ENCODE results near the gene LAMC2. TPM values are rescaled to one million over a fixed set of nuclear protein-coding genes. Genes with fewer than 3 reads are reported as not detected.
A peak's percentile ranks its signal among the peaks of the same experiment; 100 is the strongest.
"Not testable (repeated sequence)": the region's sequence is repeated elsewhere in the genome, so short reads cannot be mapped to it uniquely, and the experiment has no call there.

LAMC2 gene
- total RNA-seq, 1 donor = 3.3 TPM

DNA sequence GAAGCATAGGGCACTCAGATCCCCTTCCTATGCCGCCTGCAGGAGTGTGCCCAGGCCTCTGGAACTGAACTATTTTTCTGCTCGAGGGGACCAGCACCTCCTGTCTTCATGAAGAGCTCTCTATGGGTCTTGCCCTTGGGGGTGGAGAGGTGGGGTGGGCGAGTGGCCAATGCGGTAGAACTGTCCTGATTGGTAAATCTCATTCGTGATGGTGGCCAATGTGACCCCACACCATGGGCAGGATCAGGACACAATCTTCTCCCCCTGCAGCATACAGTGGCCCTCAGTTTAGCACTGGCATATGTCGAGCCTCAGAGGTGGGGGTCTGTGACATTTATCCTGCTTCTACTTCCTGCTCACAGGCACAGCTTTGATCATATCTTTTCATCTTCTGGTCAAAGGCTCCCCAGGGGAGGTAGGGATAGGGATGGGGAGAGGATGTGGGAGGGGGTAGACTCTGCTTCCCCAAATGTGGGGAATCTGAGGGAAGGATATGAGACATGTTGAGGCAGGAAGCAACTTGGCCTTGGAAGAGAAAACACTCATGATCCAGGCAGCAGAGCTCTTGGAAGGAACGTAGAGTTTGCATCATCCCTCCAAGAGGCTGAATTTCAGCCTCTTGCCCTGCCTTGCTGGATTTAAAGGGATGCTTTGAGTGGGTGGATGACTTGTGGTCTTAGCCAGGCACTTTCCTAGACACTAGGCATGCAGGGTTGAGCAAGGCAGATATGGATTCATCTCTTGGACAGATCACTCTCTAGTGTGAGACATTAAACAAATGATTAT is 81.8 kb downstream of the LAMC2 start:
- TF ChIP-seq, protein P1, sequence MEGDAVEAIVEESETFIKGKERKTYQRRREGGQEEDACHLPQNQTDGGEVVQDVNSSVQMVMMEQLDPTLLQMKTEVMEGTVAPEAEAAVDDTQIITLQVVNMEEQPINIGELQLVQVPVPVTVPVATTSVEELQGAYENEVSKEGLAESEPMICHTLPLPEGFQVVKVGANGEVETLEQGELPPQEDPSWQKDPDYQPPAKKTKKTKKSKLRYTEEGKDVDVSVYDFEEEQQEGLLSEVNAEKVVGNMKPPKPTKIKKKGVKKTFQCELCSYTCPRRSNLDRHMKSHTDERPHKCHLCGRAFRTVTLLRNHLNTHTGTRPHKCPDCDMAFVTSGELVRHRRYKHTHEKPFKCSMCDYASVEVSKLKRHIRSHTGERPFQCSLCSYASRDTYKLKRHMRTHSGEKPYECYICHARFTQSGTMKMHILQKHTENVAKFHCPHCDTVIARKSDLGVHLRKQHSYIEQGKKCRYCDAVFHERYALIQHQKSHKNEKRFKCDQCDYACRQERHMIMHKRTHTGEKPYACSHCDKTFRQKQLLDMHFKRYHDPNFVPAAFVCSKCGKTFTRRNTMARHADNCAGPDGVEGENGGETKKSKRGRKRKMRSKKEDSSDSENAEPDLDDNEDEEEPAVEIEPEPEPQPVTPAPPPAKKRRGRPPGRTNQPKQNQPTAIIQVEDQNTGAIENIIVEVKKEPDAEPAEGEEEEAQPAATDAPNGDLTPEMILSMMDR (IDR thresholded peaks at IDR 0.05; ENCODE audit: extremely low read depth, low read depth, low read length) = no peak
- H3K27me3 ChIP-seq (ENCODE audit: insufficient read depth, low read length) = no peaks in the 10 kb centered on the region
- H4K20me1 ChIP-seq (ENCODE audit: insufficient read depth, low read length) = no peaks in the 10 kb centered on the region
- peak overlapping the region; percentile 32 for H3K4me2 ChIP-seq (ENCODE audit: insufficient read depth, low read length)
- DNase-seq (ENCODE audit: insufficient read length, low spot score, missing footprints) = peak; percentile 93
- peak overlapping the region; percentile 95 for H3K27ac ChIP-seq (ENCODE audit: low read depth, low read length)
- H3K9me3 ChIP-seq (ENCODE audit: low read depth, low read length) = no peaks in the 10 kb centered on the region
- H3K79me2 ChIP-seq (ENCODE audit: insufficient read depth, low read length) = no peaks in the 10 kb centered on the region
- H3K36me3 ChIP-seq (ENCODE audit: insufficient read depth, low read length) = no peaks in the 10 kb centered on the region
- peaks cover 41% of the 10 kb centered on the region for H3K4me1 ChIP-seq (ENCODE audit: insufficient read depth, low read length)
- peak overlapping the region; percentile 54 for H2AFZ ChIP-seq (ENCODE audit: low read length)
- no peak overlapping the region for H3K4me3 ChIP-seq (ENCODE audit: insufficient read depth, low read length)

DNA sequence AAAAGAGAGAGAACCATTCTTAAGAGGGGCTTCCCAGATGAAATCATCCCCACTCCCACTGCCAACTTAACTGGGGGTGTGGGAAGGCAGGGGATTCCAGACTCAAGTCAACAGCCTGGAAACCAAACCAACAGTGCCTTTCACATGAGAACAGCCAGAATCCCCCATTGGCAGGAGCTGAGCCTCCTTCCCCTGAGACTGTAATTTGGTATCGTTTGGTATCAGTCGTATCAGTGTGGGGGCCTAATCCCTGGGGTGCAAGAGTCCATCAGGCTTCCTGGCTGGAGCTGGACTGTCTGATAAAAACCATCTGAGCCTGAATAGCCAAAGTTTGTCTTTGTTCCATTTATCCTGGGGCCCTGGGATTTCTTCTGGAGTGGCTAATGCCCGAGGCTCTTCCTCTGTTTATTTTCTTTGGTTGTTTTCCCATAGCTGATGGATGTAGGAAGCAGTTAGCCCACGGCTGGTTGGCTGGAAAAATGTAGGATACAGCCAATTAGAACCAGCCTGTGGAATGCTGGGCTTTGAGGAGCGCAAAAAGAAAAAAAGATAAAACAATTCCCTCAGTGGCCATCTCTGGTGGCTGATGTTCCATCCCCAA is 84.6 kb downstream of the LAMC2 start:
- no peaks in the 10 kb centered on the region for H3K9me3 ChIP-seq (ENCODE audit: low read depth, low read length)
- DNase-seq (ENCODE audit: insufficient read length, low spot score, missing footprints) = peak; percentile 91
- peaks cover 2% of the 10 kb centered on the region for H3K79me2 ChIP-seq (ENCODE audit: insufficient read depth, low read length)
- peaks cover 48% of the 10 kb centered on the region for H3K4me1 ChIP-seq (ENCODE audit: insufficient read depth, low read length)
- peak overlapping the region; percentile 95 for H3K27ac ChIP-seq (ENCODE audit: low read depth, low read length)
- TF ChIP-seq, protein P1 (IDR thresholded peaks at IDR 0.05; ENCODE audit: extremely low read depth, low read depth, low read length) = no peak
- H3K4me3 ChIP-seq (ENCODE audit: insufficient read depth, low read length) = peak overlapping the region; percentile 9
- no peaks in the 10 kb centered on the region for H4K20me1 ChIP-seq (ENCODE audit: insufficient read depth, low read length)
- H3K27me3 ChIP-seq (ENCODE audit: insufficient read depth, low read length) = no peaks in the 10 kb centered on the region
- peak overlapping the region; percentile 63 for H3K4me2 ChIP-seq (ENCODE audit: insufficient read depth, low read length)
- no peaks in the 10 kb centered on the region for H3K36me3 ChIP-seq (ENCODE audit: insufficient read depth, low read length)
- H2AFZ ChIP-seq (ENCODE audit: low read length) = no peak overlapping the region

DNA sequence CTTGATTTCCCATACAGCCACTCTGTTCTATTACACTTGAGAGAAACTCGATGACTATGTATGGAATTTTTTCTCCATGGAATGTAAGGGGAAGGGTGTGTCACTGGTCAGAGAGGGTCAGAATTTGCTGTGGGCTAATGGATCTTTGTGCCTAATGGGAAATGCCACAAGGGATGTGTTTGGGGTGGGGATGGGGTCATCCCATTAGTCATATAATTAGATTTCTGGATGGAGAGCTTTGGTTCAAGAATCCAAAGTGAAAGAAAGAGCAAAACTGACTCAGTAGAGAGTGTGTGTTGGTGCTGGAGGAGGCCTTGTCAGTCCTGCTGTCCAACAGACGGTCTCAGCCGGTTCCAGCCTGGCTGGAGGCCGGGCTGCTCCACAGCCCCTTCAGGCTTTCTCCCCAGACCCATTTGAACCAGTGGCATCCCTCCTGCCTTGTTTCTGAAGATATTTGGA is 86.4 kb downstream of the LAMC2 start:
- Histone ChIP-seq H3K27ac (ENCODE audit: low read depth, low read length) (peak overlapping the region; percentile 95), H3K36me3 (ENCODE audit: insufficient read depth, low read length) (no peaks in the 10 kb centered on the region), H3K4me2 (ENCODE audit: insufficient read depth, low read length) (peak overlapping the region; percentile 10), H3K9me3 (ENCODE audit: low read depth, low read length) (no peaks in the 10 kb centered on the region), H2AFZ (ENCODE audit: low read length) (no peak overlapping the region), H3K79me2 (ENCODE audit: insufficient read depth, low read length) (peaks cover 2% of the 10 kb centered on the region), H4K20me1 (ENCODE audit: insufficient read depth, low read length) (no peaks in the 10 kb centered on the region), H3K4me3 (ENCODE audit: insufficient read depth, low read length) (no peak overlapping the region), H3K4me1 (ENCODE audit: insufficient read depth, low read length) (peaks cover 46% of the 10 kb centered on the region), H3K27me3 (ENCODE audit: insufficient read depth, low read length) (no peaks in the 10 kb centered on the region)
- DNase-seq (ENCODE audit: insufficient read length, low spot score, missing footprints) = peak; percentile 89
- TF ChIP-seq, protein P1 (IDR thresholded peaks at IDR 0.05; ENCODE audit: extremely low read depth, low read depth, low read length) = no peak

DNA sequence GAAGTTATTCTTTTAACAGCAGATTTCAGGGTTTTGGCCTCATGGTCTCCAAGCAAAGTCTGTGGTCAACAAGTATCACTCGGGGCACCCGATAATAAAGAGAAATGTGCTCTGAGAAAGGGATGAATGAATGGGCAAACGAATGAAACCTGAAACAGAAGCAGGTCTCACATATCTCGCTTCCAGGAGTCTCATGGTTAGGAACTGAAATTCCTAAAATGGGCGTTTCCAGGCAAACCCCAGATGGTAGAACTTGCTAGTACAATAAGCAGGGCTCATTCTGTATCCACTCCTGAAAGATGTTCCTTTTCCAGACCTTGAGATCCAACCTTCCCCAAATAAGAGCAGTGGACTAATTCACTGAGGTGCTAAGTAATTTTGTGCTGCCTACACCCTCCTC is 87.2 kb downstream of the LAMC2 start:
- Histone ChIP-seq H3K79me2 (ENCODE audit: insufficient read depth, low read length) (peaks cover 2% of the 10 kb centered on the region), H4K20me1 (ENCODE audit: insufficient read depth, low read length) (no peaks in the 10 kb centered on the region), H3K9me3 (ENCODE audit: low read depth, low read length) (no peaks in the 10 kb centered on the region), H3K4me3 (ENCODE audit: insufficient read depth, low read length) (no peak overlapping the region), H3K27me3 (ENCODE audit: insufficient read depth, low read length) (no peaks in the 10 kb centered on the region), H3K4me2 (ENCODE audit: insufficient read depth, low read length) (peak overlapping the region; percentile 8), H2AFZ (ENCODE audit: low read length) (no peak overlapping the region), H3K27ac (ENCODE audit: low read depth, low read length) (peak overlapping the region; percentile 95), H3K4me1 (ENCODE audit: insufficient read depth, low read length) (peaks cover 49% of the 10 kb centered on the region), H3K36me3 (ENCODE audit: insufficient read depth, low read length) (no peaks in the 10 kb centered on the region)
- TF ChIP-seq, protein P1 (IDR thresholded peaks at IDR 0.05; ENCODE audit: extremely low read depth, low read depth, low read length) = no peak
- DNase-seq (ENCODE audit: insufficient read length, low spot score, missing footprints) = no peak

DNA sequence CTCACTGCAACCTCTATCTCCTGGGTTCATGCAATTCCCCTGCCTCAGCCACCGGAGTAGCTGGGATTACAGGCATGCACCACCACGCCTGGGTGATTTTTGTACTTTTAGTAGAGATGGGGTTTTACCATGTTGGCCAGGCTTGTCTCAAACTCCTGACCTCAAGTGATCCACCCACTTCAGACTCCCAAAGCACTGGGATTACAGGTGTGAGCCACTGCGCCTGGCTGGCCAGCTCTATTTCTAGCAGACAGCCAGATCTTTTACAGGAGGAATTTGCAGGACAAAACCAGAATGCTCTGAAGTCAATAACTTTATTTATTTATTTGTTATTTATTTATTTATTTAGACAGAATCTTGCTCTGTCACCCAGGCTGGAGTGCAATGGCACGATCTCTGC is 87.9 kb downstream of the LAMC2 start:
- H4K20me1 ChIP-seq (ENCODE audit: insufficient read depth, low read length); H3K36me3 ChIP-seq (ENCODE audit: insufficient read depth, low read length); H3K79me2 ChIP-seq (ENCODE audit: insufficient read depth, low read length); H3K27me3 ChIP-seq (ENCODE audit: insufficient read depth, low read length); DNase-seq (ENCODE audit: insufficient read length, low spot score, missing footprints); H3K4me2 ChIP-seq (ENCODE audit: insufficient read depth, low read length); H3K9me3 ChIP-seq (ENCODE audit: low read depth, low read length); H2AFZ ChIP-seq (ENCODE audit: low read length); H3K4me3 ChIP-seq (ENCODE audit: insufficient read depth, low read length): not testable (repeated sequence)
- Histone ChIP-seq H3K27ac (ENCODE audit: low read depth, low read length) (peak overlapping the region; percentile 33), H3K4me1 (ENCODE audit: insufficient read depth, low read length) (peaks cover 52% of the 10 kb centered on the region)

Measured in osteoblast (primary cell).